IPS-20b (cell line): ENCODE results near the gene TXNDC11.

Experiments used
- H3K27ac ChIP-seq: one replicate; pipeline ENCODE4 v1.5.1; 2013; ENCODE audit warnings: low read length
- H3K27me3 ChIP-seq: 2 replicates; pipeline ENCODE4 v1.6.1; 2013; ENCODE audit warnings: mild to moderate bottlenecking, low read length, inconsistent platforms; ENCODE audit not compliant: insufficient read depth
- H3K36me3 ChIP-seq: 2 replicates; pipeline ENCODE4 v1.6.1; 2013; ENCODE audit warnings: low read depth, mild to moderate bottlenecking, inconsistent platforms, low read length, moderate library complexity; ENCODE audit not compliant: insufficient read depth
- H3K4me1 ChIP-seq: 2 replicates; pipeline ENCODE4 v1.6.1; 2013; ENCODE audit warnings: mild to moderate bottlenecking, control low read depth, inconsistent platforms, low read length, moderate library complexity; ENCODE audit not compliant: insufficient read depth
- H3K4me3 ChIP-seq: 2 replicates; pipeline ENCODE4 v1.5.1; 2013; ENCODE audit warnings: mild to moderate bottlenecking, low read length, inconsistent platforms
- H3K9ac ChIP-seq: 2 replicates; pipeline ENCODE4 v1.6.1; 2013; ENCODE audit warnings: low read depth, mild to moderate bottlenecking, inconsistent platforms, low read length, moderate library complexity
- H3K9me3 ChIP-seq: 2 replicates; pipeline ENCODE4 v1.6.1; 2013; ENCODE audit warnings: mild to moderate bottlenecking, low read depth, low read length, inconsistent platforms; ENCODE audit not compliant: insufficient read depth

Gene TXNDC11

GRCh38 chr16:11774065-11774626 is 31.5 kb upstream of the TXNDC11 start:
- Histone ChIP-seq H3K4me1 (no peaks in the 10 kb centered on the region; the same call in 1 of the 2 replicates), H3K36me3 (peaks cover 76% of the 10 kb centered on the region), H3K4me3 (no peak overlapping the region), H3K9me3 (no peaks in the 10 kb centered on the region), H3K27ac (no peak overlapping the region), H3K27me3 (no peaks in the 10 kb centered on the region), H3K9ac (no peak overlapping the region)

- H3K4me3 ChIP-seq = no peak overlapping the region
- peaks cover 86% of the 10 kb centered on the region for H3K36me3 ChIP-seq
- H3K4me1 ChIP-seq = no peaks in the 10 kb centered on the region
- no peak overlapping the region for H3K27ac ChIP-seq
- no peaks in the 10 kb centered on the region for H3K9me3 ChIP-seq
- H3K9ac ChIP-seq = no peak overlapping the region
- no peaks in the 10 kb centered on the region for H3K27me3 ChIP-seq
Observed at GRCh38 chr16:11768849-11769248, 26.2 kb upstream of the TXNDC11 start.

GRCh38 chr16:11762431-11762830 is 19.8 kb upstream of the TXNDC11 start:
- peaks cover 92% of the 10 kb centered on the region for H3K36me3 ChIP-seq
- H3K9ac ChIP-seq = no peak overlapping the region
- H3K4me1 ChIP-seq = no peaks in the 10 kb centered on the region
- H3K27ac ChIP-seq = no peak overlapping the region
- no peaks in the 10 kb centered on the region for H3K9me3 ChIP-seq
- no peaks in the 10 kb centered on the region for H3K27me3 ChIP-seq
- no peak overlapping the region for H3K4me3 ChIP-seq

GRCh38 chr16:11759997-11760396 is 17.3 kb upstream of the TXNDC11 start:
- H3K9me3 ChIP-seq = no peaks in the 10 kb centered on the region
- no peak overlapping the region for H3K9ac ChIP-seq
- H3K27ac ChIP-seq = no peak overlapping the region
- peaks cover 89% of the 10 kb centered on the region for H3K36me3 ChIP-seq
- H3K27me3 ChIP-seq = no peaks in the 10 kb centered on the region
- H3K4me3 ChIP-seq = no peak overlapping the region
- no peaks in the 10 kb centered on the region for H3K4me1 ChIP-seq

GRCh38 chr16:11759163-11759834 is 16.6 kb upstream of the TXNDC11 start:
- Histone ChIP-seq H3K36me3 (peaks cover 85% of the 10 kb centered on the region), H3K4me3 (no peak overlapping the region), H3K27me3 (no peaks in the 10 kb centered on the region), H3K9me3 (no peaks in the 10 kb centered on the region), H3K4me1 (no peaks in the 10 kb centered on the region), H3K27ac (no peak overlapping the region), H3K9ac (no peak overlapping the region)

GRCh38 chr16:11757671-11758545 is 15.3 kb upstream of the TXNDC11 start:
- Histone ChIP-seq H3K4me1 (no peaks in the 10 kb centered on the region), H3K9ac (no peak overlapping the region)

GRCh38 chr16:11756248-11756647 is 13.6 kb upstream of the TXNDC11 start:
- H3K9me3 ChIP-seq = no peaks in the 10 kb centered on the region
- H3K27ac ChIP-seq = no peak overlapping the region
- no peak overlapping the region for H3K9ac ChIP-seq
- no peaks in the 10 kb centered on the region for H3K27me3 ChIP-seq
- no peaks in the 10 kb centered on the region for H3K4me1 ChIP-seq
- peaks cover 84% of the 10 kb centered on the region for H3K36me3 ChIP-seq
- no peak overlapping the region for H3K4me3 ChIP-seq

More at GRCh38 chr16:11757671-11758545, 15.3 kb upstream of the TXNDC11 start:
- Histone ChIP-seq H3K9me3 (no peaks in the 10 kb centered on the region), H3K27me3 (no peaks in the 10 kb centered on the region), H3K36me3 (peaks cover 84% of the 10 kb centered on the region), H3K27ac (no peak overlapping the region), H3K4me3 (no peak overlapping the region)

- Histone ChIP-seq H3K27ac (no peak overlapping the region), H3K4me3 (no peak overlapping the region), H3K4me1 (no peaks in the 10 kb centered on the region), H3K9me3 (no peaks in the 10 kb centered on the region), H3K9ac (no peak overlapping the region), H3K36me3 (peaks cover 84% of the 10 kb centered on the region), H3K27me3 (no peaks in the 10 kb centered on the region)
Observed at GRCh38 chr16:11755022-11755760, 12.5 kb upstream of the TXNDC11 start.

GRCh38 chr16:11752856-11753255 is 10.2 kb upstream of the TXNDC11 start:
- Histone ChIP-seq H3K9ac (no peak overlapping the region), H3K9me3 (no peaks in the 10 kb centered on the region), H3K36me3 (peaks cover 70% of the 10 kb centered on the region), H3K27me3 (no peaks in the 10 kb centered on the region), H3K4me1 (no peaks in the 10 kb centered on the region), H3K27ac (no peak overlapping the region), H3K4me3 (no peak overlapping the region)

GRCh38 chr16:11750056-11750455 is 7.4 kb upstream of the TXNDC11 start:
- Histone ChIP-seq H3K27me3 (no peaks in the 10 kb centered on the region), H3K27ac (no peak overlapping the region), H3K9me3 (no peaks in the 10 kb centered on the region), H3K9ac (no peak overlapping the region), H3K4me1 (no peaks in the 10 kb centered on the region), H3K36me3 (peaks cover 46% of the 10 kb centered on the region), H3K4me3 (no peak overlapping the region)

GRCh38 chr16:11748404-11749254 is 6.0 kb upstream of the TXNDC11 start:
- no peaks in the 10 kb centered on the region for H3K9me3 ChIP-seq
- H3K9ac ChIP-seq = no peak overlapping the region
- H3K4me3 ChIP-seq = no peak overlapping the region
- H3K27me3 ChIP-seq = no peaks in the 10 kb centered on the region
- no peaks in the 10 kb centered on the region for H3K4me1 ChIP-seq
- H3K27ac ChIP-seq = no peak overlapping the region
- peaks cover 41% of the 10 kb centered on the region for H3K36me3 ChIP-seq
